B cell (primary cell): ENCODE results near the gene PSMB3. TPM values are rescaled to one million over a fixed set of nuclear protein-coding genes. Genes with fewer than 3 reads are reported as not detected.

ENCODE experiments used
- ATAC-seq: fragments of 200-7000 bp; cut with Tn5 transposase; one replicate; pipeline ENCODE4 v1.10.0; 2021; ENCODE audit warnings: low read depth, mild to moderate bottlenecking, moderate number of reproducible peaks, moderate library complexity
- CTCF ChIA-PET: fragments of 350-600 bp; sonication (Branson Sonifier 250); formaldehyde crosslinking; loops from one replicate; lab custom pipeline; 2021; ENCODE audit warnings: antibody characterized with exemption, inconsistent platforms; lab: Charles Lee
- POLR2A ChIA-PET: fragments of 350-600 bp; sonication (Branson Sonifier 250); formaldehyde crosslinking; loops from one replicate; lab custom pipeline; 2021; ENCODE audit warnings: antibody characterized with exemption; lab: Charles Lee
- DNase-seq: peaks from one replicate; pipeline ENCODE4 v3.0.0; 2013
- H2AFZ ChIP-seq: 2 replicates; pipeline ENCODE4 v1.6.1; 2012; ENCODE audit warnings: mild to moderate bottlenecking, low read depth, low read length; ENCODE audit not compliant: insufficient read depth, poor library complexity, severe bottlenecking
- H3K27ac ChIP-seq, 2 donors: 1 replicate in 1 of 2; 2 replicates in 1 of 2; pipeline ENCODE4 v1.5.1; 2012 to 2013; ENCODE audit warnings: low read length in 2 of 2, mild to moderate bottlenecking in 2 of 2, moderate library complexity in 1 of 2
- H3K27me3 ChIP-seq, 4 experiments: fragments of 200-600 bp in 1 of 4; sonication (generic) in 1 of 4; replicated peaks in 1 of 4; 1 replicate in 2 of 4; 2 replicates in 2 of 4; pipeline versions ENCODE4 v1.6.1 to v1.7.0; 2013 to 2016; ENCODE audit warnings: low read length in 3 of 4, mild to moderate bottlenecking in 2 of 4, mixed read lengths in 1 of 4, moderate library complexity in 1 of 4; ENCODE audit not compliant: insufficient read depth in 4 of 4, control insufficient read depth in 3 of 4; ENCODE audit errors: control extremely low read depth in 1 of 4
- H3K36me3 ChIP-seq, 2 experiments: replicated peaks in 1 of 2; 1 replicate in 1 of 2; 2 replicates in 1 of 2; pipeline versions ENCODE4 v1.6.1 to v1.7.1; 2013; ENCODE audit warnings: low read length in 1 of 2; ENCODE audit not compliant: insufficient read depth in 2 of 2, control insufficient read depth in 1 of 2; ENCODE audit errors: control extremely low read depth in 1 of 2, extremely low read depth in 1 of 2
- H3K4me1 ChIP-seq, 2 donors: fragments of 200-600 bp in 1 of 2; sonication (generic) in 1 of 2; 1 replicate in 1 of 2; 2 replicates in 1 of 2; pipeline versions ENCODE4 v1.5.1 to v1.6.1; 2013 to 2017; ENCODE audit warnings: low read length in 2 of 2; ENCODE audit not compliant: control insufficient read depth in 2 of 2, insufficient read depth in 2 of 2
- H3K4me2 ChIP-seq: replicated peaks from 2 replicates; pipeline ENCODE3; 2012; ENCODE audit warnings: mild to moderate bottlenecking, low read depth, low read length; ENCODE audit not compliant: poor library complexity, severe bottlenecking
- H3K4me3 ChIP-seq, 5 experiments: fragments of 200-600 bp in 1 of 5; sonication (generic) in 1 of 5; 1 replicate in 3 of 5; 2 replicates in 2 of 5; pipeline versions ENCODE4 v1.5.1 to v1.7.0; 2011 to 2016; ENCODE audit warnings: low read length in 4 of 5, mild to moderate bottlenecking in 4 of 5, low read depth in 2 of 5, control low read depth in 1 of 5, moderate library complexity in 1 of 5; ENCODE audit not compliant: insufficient read depth in 1 of 5; ENCODE audit errors: control extremely low read depth in 1 of 5, extremely low read depth in 1 of 5
- H3K79me2 ChIP-seq: fragments of 200-600 bp; sonication (generic); one replicate; pipeline ENCODE4 v1.6.0; 2016; ENCODE audit warnings: low read length; ENCODE audit not compliant: control insufficient read depth, insufficient read depth
- H3K9ac ChIP-seq: fragments of 200-600 bp; sonication (generic); 2 replicates; pipeline ENCODE4 v1.6.1; 2017; ENCODE audit warnings: mild to moderate bottlenecking, low read length, moderate library complexity
- H3K9me3 ChIP-seq, 3 donors: one replicate each; pipeline versions ENCODE4 v1.6.1 to v1.7.1; 2013; ENCODE audit warnings: low read length in 2 of 3; ENCODE audit not compliant: control insufficient read depth in 2 of 3, insufficient read depth in 1 of 3; ENCODE audit errors: control extremely low read depth in 1 of 3
- H4K20me1 ChIP-seq: 2 replicates; pipeline ENCODE4 v1.6.0; 2012; ENCODE audit warnings: mild to moderate bottlenecking, low read length; ENCODE audit not compliant: insufficient read depth, control insufficient read depth, poor library complexity, severe bottlenecking
- H3K27ac Mint-ChIP-seq: one replicate; pipeline ENCODE4 v1.8.0; 2021; ENCODE audit warnings: mixed read lengths
- H3K27me3 Mint-ChIP-seq: one replicate; pipeline ENCODE4 v1.8.0; 2021; ENCODE audit warnings: mixed read lengths
- H3K4me1 Mint-ChIP-seq: one replicate; pipeline ENCODE4 v1.8.0; 2021; ENCODE audit warnings: mixed read lengths
- H3K4me3 Mint-ChIP-seq: one replicate; pipeline ENCODE4 v1.8.0; 2021; ENCODE audit warnings: mixed read lengths
- H3K9me3 Mint-ChIP-seq: one replicate; pipeline ENCODE4 v1.8.0; 2022; ENCODE audit warnings: mixed read lengths; ENCODE audit not compliant: insufficient read depth
- EZH2 ChIP-seq: IDR thresholded peaks from 2 replicates; pipeline ENCODE4 v1.6.1; 2012; ENCODE audit warnings: borderline replicate concordance, low read depth, mild to moderate bottlenecking, moderate library complexity, low read length; ENCODE audit not compliant: insufficient read depth, poor library complexity, severe bottlenecking
- WGBS: methylation state at CpG from one replicate; pipeline ENCODE4 v1.1.5; 2013; ENCODE audit warnings: missing lambda C conversion rate; ENCODE audit not compliant: insufficient coverage; 5-methylcytosine and 5-hydroxymethylcytosine counted together
- intact Hi-C: fragments of 100-400 bp; cut with micrococcal nuclease; formaldehyde crosslinking; loops from one replicate; pipeline ENCODE4 v1.10.0; 2022
- polyA plus RNA-seq: library from polyadenylated mRNA; depleted of rRNA; stranded (reverse); fragments of >200 nt; gene quantifications from 2 replicates; pipeline ENCODE4 v1.2.3, GENCODE V29; 2012
- total RNA-seq, 2 donors: library from RNA; stranded (reverse); fragments of 120-200 nt in 1 of 2; gene quantifications; 1 replicate in 1 of 2; 2 replicates in 1 of 2; pipeline versions ENCODE4 v1.2.3 to v1.2.4, GENCODE V29; 2013 to 2022
- TF ChIP-seq, protein P1 (sequence below): fragments of 200-600 bp; IDR thresholded peaks from one replicate; pipeline ENCODE4 v1.8.0; 2022; ENCODE audit warnings: antibody characterized with exemption, mild to moderate bottlenecking

The PSMB3 gene
- total and polyA plus RNA-seq, 2 donors (not counting 1 experiment from before 2014, with no cell fraction given), result 109 to 184 TPM

DNA sequence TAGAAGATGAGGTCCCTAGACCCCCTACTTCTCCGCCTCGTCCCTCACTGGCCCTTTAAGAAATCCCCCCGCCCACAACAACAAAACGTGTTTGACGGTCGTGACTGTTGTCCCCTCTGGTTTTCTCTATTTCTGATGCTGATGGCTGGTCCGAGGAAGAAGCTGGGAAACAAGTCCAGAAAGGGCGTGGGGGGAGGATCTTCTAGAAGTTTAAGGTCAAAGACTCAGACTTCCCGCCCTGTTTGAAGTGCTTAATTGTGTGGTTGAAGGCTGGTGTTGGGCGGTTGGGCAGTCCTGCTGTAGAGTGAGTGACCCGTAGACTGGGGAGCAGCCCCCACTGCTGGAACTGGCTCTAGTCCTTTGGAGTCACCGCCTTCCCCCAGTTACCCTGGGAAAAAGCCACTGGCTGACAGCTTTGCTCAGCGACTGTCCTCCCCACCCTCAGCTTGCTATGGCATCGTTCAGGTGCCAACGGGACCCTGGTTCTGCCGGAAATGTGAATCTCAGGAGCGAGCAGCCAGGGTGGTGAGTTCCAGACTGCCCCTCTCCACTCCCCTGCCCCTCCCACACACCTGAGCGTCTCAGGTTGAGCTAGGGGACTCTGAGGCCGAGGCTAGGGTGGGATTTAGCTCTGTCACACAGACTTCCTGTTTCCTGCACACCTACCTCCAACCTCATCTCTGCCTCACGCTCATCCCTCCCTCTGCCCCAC is 45.9 kb upstream of the PSMB3 start:
- Histone ChIP-seq H3K79me2 (peaks cover 31% of the 10 kb centered on the region), H3K36me3 (peaks cover 0 to 40% of the 10 kb centered on the region in 2 experiments), H3K9me3 (no peaks in the 10 kb centered on the region), H3K9ac (peak overlapping the region; percentile 84), H2AFZ (peak overlapping the region; percentile 44), H3K27ac (peak overlapping the region in 1 of 2 donors; percentile 74), H3K4me1 (peaks cover 11 to 43% of the 10 kb centered on the region in 2 donors), H4K20me1 (peaks cover 58% of the 10 kb centered on the region), H3K4me2 (peak overlapping the region; percentile 97), H3K4me3 (peak overlapping the region; percentile 48 to 95 (median 79)), H3K27me3 (no peaks in the 10 kb centered on the region)
- Mint-ChIP-seq H3K27ac (peak overlapping the region; percentile 90), H3K9me3 (no peaks in the 10 kb centered on the region), H3K27me3 (no peaks in the 10 kb centered on the region), H3K4me3 (peak overlapping the region; percentile 92), H3K4me1 (peaks cover 44% of the 10 kb centered on the region)
- ATAC-seq (no peak), DNase-seq (peak; percentile 50)
- intact Hi-C loops, result loop anchor here (1.0 kb wide), 1 partner anchor 29 kb away; no protein-coding TSS in a partner anchor
- ChIA-PET CTCF (interaction anchor here (1.0 to 3.8 kb wide), 6 partner anchors 17 to 458 kb away, joined by 3 to 32 read pairs (median 4); no protein-coding TSS in a partner anchor), POLR2A (interaction anchor here (3.7 kb wide), 1 partner anchor 22 kb away, joined by 15 read pairs; no protein-coding TSS in a partner anchor)
- no peak for TF ChIP-seq EZH2
- 36% methylated on average over 11 of the region's 20 CpGs for WGBS

- Mint-ChIP-seq H3K27me3 (no peaks in the 10 kb centered on the region), H3K9me3 (no peaks in the 10 kb centered on the region), H3K4me1 (peaks cover 40% of the 10 kb centered on the region), H3K27ac (peak overlapping the region; percentile 67), H3K4me3 (peak overlapping the region; percentile 92)
- intact Hi-C loops, result no loop called here
- H3K4me2 ChIP-seq, result peak overlapping the region; percentile 97
- H3K9ac ChIP-seq, result no peak overlapping the region
- H2AFZ ChIP-seq, result no peak overlapping the region
- H3K27ac ChIP-seq, result no peak overlapping the region
- ATAC-seq (no peak), DNase-seq (no peak)
- no peaks in the 10 kb centered on the region for H3K9me3 ChIP-seq
- peaks cover 10 to 39% of the 10 kb centered on the region in 2 donors for H3K4me1 ChIP-seq
- peaks cover 31% of the 10 kb centered on the region for H3K79me2 ChIP-seq
- CTCF ChIA-PET, result interaction anchor here (1.4 to 3.8 kb wide), 2 partner anchors 28 to 31 kb away, joined by 6 to 32 read pairs; no protein-coding TSS in a partner anchor
- no peak for TF ChIP-seq EZH2
- TF ChIP-seq, protein P1, sequence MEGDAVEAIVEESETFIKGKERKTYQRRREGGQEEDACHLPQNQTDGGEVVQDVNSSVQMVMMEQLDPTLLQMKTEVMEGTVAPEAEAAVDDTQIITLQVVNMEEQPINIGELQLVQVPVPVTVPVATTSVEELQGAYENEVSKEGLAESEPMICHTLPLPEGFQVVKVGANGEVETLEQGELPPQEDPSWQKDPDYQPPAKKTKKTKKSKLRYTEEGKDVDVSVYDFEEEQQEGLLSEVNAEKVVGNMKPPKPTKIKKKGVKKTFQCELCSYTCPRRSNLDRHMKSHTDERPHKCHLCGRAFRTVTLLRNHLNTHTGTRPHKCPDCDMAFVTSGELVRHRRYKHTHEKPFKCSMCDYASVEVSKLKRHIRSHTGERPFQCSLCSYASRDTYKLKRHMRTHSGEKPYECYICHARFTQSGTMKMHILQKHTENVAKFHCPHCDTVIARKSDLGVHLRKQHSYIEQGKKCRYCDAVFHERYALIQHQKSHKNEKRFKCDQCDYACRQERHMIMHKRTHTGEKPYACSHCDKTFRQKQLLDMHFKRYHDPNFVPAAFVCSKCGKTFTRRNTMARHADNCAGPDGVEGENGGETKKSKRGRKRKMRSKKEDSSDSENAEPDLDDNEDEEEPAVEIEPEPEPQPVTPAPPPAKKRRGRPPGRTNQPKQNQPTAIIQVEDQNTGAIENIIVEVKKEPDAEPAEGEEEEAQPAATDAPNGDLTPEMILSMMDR, result no peak
- H4K20me1 ChIP-seq, result peaks cover 65% of the 10 kb centered on the region
- H3K36me3 ChIP-seq, result peaks cover 0 to 47% of the 10 kb centered on the region in 2 experiments
- POLR2A ChIA-PET, result interaction anchor here (0.6 to 3.7 kb wide), 2 partner anchors 21 to 30 kb away, joined by 7 to 15 read pairs; no protein-coding TSS in a partner anchor
- no peaks in the 10 kb centered on the region for H3K27me3 ChIP-seq
- WGBS, result 96% methylated on average over 18 of the region's 21 CpGs
- H3K4me3 ChIP-seq, result no peak overlapping the region
These were observed 44.7 kb upstream of the PSMB3 start for GRCh38 chr17:38707678-38708351.
